Measurements from ENCODE around the gene BET1. TPM values are rescaled to one million over a fixed set of nuclear protein-coding genes. Genes with fewer than 3 reads are reported as not detected.

BET1 gene
- 10 to 100 TPM; 18.1 to 23.8 TPM for total RNA-seq

DNA sequence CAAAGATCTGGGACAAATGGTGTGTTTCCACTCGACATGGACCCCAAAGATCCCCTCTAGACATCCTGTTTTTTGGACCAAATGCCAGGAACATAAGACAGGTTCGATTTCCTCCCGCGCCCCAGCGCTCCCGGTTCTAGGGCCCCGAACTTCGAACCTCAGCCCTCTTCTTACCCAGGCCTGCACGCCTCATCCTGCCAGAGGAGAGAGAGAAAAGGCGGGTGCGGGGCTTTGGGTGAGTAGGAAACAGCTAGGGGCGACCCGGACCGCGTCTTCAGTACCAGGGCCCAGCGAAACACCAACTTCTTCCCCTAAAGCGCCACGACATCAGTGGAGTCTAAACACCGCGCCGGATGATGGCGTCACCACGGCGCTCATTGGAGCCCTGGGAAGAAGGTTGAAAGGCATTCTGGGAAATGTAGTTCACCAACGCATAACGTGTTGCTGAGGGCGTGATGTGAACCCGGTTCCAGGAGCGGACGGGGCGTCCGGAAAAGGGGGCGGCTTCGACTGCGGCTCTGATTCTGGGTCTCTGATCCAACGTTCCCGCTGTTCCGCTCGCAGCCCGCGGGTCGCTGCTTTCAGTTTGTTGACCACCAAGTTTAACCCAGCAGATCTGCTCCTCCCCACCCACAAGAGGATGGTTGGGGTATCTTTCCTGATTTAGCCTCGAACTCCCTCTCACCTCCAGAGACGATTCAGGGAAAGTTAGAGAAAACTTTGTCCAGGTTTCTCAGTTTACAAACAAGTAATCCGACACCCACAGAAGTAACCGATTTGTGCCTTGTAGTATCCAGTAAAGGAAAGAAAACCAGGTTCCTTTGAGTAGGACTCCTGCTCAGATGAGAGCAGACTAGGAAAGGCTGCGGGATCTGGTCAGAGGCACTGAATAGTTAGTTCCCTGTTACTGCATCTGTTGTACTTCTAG is at the start of gene BET1:
TSS of gene BET1 (minus strand) at position 332 of the 928 bp plus-strand sequence. CDS start at position 193, 139 bp downstream.
- Mint-ChIP-seq H3K4me1 (ENCODE audit: low read depth in 2 of 2) (peaks cover 27 to 35% of the 10 kb centered on the region in 2 donors), H3K27ac (peak within 1 kb of the TSS; percentile 92 to 99), H3K27me3 (peaks cover 3 to 8% of the 10 kb centered on the region in 2 donors), H3K9me3 (no peaks in the 10 kb centered on the region), H3K4me3 (peak within 1 kb of the TSS; percentile 97), H3K36me3 (peaks cover 4% of the 10 kb centered on the region)
- ATAC-seq (peak; percentile 99), DNase-seq (ENCODE audit: low spot score) (peak; percentile 93)

- ATAC-seq (no peak), DNase-seq (ENCODE audit: low spot score) (no peak)
- Mint-ChIP-seq H3K27ac (no peak overlapping the region), H3K9me3 (peaks cover 3% of the 10 kb centered on the region), H3K27me3 (peaks cover 32 to 33% of the 10 kb centered on the region in 2 donors), H3K36me3 (peaks cover 7% of the 10 kb centered on the region), H3K4me1 (ENCODE audit: low read depth in 2 of 2) (no peaks in the 10 kb centered on the region), H3K4me3 (no peak overlapping the region)
Observed at GRCh38 chr7:94053532-94053931, 49.4 kb upstream of the BET1 start.

DNA sequence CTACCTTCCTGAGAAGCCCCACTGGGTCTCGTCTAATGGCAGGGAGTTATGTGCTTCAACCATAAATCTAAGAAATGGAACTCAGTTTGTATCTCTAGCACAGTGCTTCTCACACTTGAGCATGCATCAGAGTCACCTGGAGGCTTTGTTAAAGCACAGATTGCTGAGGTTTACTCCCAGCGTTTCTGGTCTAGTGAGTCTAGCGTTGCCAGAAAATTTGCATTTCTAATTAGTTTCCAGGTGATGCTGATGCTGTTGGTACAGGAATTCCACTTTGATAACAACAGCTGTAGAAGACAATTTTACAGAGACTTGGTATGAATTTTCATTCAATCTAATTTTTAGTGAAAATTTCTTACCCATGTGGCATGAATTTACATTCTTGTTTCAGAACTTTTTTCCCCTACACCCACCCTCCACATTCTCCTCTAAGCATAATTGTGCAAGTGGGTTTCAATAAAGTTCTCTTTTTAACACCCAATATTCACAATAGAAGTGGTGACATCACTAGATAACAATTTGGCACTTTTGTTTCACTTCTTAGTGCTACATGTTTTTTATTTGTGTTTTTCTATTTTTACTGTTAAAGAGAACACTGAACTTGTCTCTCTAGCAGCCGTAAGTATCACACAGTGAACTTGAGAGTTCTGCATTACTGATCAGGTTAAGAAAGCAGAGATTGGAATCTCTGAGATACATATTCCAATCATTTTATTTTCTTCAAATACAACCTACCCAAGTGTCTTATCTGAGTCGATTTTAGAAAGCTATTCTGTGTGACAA is 48.4 kb upstream of the BET1 start:
- Mint-ChIP-seq H3K27ac (no peak overlapping the region), H3K4me3 (no peak overlapping the region), H3K36me3 (peaks cover 7% of the 10 kb centered on the region), H3K4me1 (ENCODE audit: low read depth in 2 of 2) (no peaks in the 10 kb centered on the region), H3K27me3 (peaks cover 33 to 38% of the 10 kb centered on the region in 2 donors), H3K9me3 (peaks cover 3% of the 10 kb centered on the region)
- DNase-seq (ENCODE audit: low spot score): no peak
- ATAC-seq: no peak

DNA sequence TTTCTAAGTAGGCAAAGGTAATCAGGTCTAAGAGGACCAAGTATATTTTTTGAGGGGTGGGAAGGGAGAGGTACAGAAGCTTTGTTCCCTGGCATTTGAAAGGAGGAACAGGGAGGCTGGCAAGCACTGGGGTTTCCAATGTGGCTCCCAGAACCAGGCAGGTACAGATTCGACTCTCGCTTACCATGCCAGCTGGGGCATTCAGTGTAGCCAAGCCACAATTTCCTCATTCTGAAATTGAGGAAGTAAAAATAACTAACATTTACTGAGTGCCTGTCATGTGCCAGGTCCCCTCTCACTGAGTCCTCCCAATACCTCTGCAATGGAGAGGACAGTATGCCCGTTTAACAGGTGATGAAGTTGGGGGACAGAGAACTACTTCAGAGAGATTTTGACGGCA is 45.9 kb upstream of the BET1 start:
- peak in 1 of 2 donors; percentile 41 for ATAC-seq
- Mint-ChIP-seq H3K27ac (peak overlapping the region in 1 of 2 donors; percentile 37), H3K27me3 (peaks cover 34 to 36% of the 10 kb centered on the region in 2 donors), H3K4me3 (no peak overlapping the region), H3K36me3 (peaks cover 4% of the 10 kb centered on the region), H3K9me3 (no peaks in the 10 kb centered on the region), H3K4me1 (ENCODE audit: low read depth in 2 of 2) (no peaks in the 10 kb centered on the region)
- DNase-seq (ENCODE audit: low spot score): no peak

DNA sequence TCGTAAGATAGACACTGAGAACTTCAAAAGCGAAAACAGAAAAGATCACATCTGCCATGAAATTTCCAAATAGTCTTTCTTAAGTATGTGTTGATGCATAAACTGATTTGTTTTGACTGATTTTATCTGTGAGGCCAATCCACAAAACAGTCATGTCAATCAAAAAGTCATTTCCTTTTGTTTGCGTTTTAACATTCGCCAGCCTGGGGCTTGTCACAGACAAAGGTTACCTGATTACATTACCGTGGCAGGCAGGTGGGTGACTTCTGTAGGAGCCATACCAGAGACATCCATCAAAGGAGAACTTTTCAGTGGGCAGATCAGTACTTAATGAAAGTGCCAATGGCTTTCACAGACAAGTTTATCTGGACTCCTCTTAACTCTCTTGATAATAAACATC is 45.5 kb upstream of the BET1 start:
- peaks cover 4% of the 10 kb centered on the region for H3K36me3 Mint-ChIP-seq
- no peak for ATAC-seq

DNA sequence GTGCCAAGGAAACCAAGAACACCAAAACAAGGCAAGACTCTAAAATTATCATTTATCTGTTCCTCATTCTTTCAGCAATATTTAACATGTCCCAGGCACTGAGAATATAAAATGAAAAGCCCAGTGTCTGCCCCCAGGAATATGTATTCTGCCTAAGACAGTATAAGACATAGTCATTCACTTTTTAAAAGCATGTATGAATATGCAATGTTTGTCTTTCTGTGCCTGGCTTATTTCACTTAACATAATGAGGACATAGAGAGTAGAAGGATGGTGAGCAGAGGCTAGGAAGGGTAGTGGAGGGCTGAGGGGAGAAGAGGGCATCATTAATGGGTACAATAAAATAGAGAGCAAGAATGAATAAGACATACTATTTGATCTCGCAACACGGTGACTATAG is 44.6 kb upstream of the BET1 start:
- Mint-ChIP-seq H3K27me3 (peaks cover 28 to 29% of the 10 kb centered on the region in 2 donors), H3K4me1 (ENCODE audit: low read depth in 2 of 2) (no peaks in the 10 kb centered on the region), H3K27ac (no peak overlapping the region), H3K9me3 (no peaks in the 10 kb centered on the region), H3K4me3 (no peak overlapping the region), H3K36me3 (peaks cover 4% of the 10 kb centered on the region)
- DNase-seq (ENCODE audit: low spot score): no peak
- ATAC-seq: no peak

More for the DNA sequence above, 45.5 kb upstream of the BET1 start:
- no peaks in the 10 kb centered on the region for H3K4me1 Mint-ChIP-seq (ENCODE audit: low read depth in 2 of 2)
- H3K9me3 Mint-ChIP-seq: no peaks in the 10 kb centered on the region
- H3K4me3 Mint-ChIP-seq: no peak overlapping the region
- DNase-seq (ENCODE audit: low spot score): no peak
- H3K27me3 Mint-ChIP-seq: peaks cover 34 to 36% of the 10 kb centered on the region in 2 donors
- peak overlapping the region in 1 of 2 donors; percentile 37 for H3K27ac Mint-ChIP-seq

DNA sequence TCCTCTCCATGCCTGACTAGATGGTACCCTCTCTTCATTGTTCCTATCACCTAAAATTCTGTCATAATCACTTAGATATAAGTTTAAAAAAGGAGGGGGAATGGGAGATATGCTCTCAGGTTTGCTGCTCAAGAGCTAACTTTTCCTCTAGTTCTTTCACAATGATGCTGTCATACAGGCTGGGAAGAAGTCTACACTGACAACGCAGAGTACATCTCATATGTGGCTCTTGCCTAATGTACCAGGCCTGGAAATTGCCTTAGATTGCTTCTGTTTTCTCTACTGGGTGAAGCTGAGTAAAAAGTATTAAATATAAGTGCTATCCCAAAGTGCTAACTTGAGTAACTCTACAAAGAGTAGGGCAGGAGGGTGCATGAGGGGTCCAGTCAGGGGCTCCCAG is 43.8 kb upstream of the BET1 start:
- no peak for ATAC-seq
- no peak for DNase-seq (ENCODE audit: low spot score)
- Mint-ChIP-seq H3K4me1 (ENCODE audit: low read depth in 2 of 2) (no peaks in the 10 kb centered on the region), H3K9me3 (no peaks in the 10 kb centered on the region), H3K4me3 (no peak overlapping the region), H3K27ac (no peak overlapping the region), H3K27me3 (peaks cover 27 to 28% of the 10 kb centered on the region in 2 donors), H3K36me3 (peaks cover 4% of the 10 kb centered on the region)

DNA sequence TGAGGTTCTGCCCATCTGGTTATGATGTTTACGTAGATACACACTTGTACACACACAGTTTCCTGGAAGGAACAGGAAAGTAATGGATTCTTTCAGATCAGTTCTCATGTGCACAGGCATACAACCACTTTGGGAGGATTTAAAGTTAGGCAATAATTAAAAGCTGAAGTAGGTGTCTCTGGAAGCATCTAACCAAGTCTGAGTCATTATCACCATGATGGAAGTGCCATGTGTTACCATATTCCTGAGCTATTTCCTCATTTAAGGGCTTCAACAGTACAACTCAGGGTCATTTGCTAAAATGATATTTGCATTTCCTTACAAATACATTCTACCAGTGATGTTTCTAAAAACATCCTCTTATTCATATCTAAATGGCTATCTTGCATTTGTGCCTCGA is 41.4 kb upstream of the BET1 start:
- ATAC-seq: no peak
- H3K4me1 Mint-ChIP-seq (ENCODE audit: low read depth in 2 of 2): no peaks in the 10 kb centered on the region
- DNase-seq (ENCODE audit: low spot score): no peak
- peaks cover 32 to 42% of the 10 kb centered on the region in 2 donors for H3K27me3 Mint-ChIP-seq
- H3K27ac Mint-ChIP-seq: no peak overlapping the region
- no peak overlapping the region for H3K4me3 Mint-ChIP-seq
- no peaks in the 10 kb centered on the region for H3K9me3 Mint-ChIP-seq
- H3K36me3 Mint-ChIP-seq: peaks cover 9% of the 10 kb centered on the region

DNA sequence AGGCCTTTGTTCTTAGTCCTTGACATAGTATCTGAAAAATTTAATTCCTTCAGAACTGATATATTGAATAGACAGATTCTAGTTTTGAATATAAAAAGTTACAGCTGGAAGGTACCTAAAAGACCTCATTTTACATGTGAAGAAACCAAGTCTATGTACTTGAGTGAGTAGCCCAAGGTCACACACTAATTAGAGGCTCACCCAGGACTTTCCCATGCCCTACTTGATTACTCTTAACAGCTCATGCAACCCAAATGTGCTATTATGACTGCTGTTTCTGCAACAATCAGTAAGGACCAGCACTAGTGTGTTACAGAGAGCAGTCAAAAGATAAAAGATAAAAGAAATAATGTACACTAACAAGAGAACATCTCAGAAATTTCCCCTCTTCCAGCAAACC is 40.7 kb upstream of the BET1 start:
- Mint-ChIP-seq H3K36me3 (peaks cover 9% of the 10 kb centered on the region), H3K27ac (no peak overlapping the region), H3K9me3 (no peaks in the 10 kb centered on the region), H3K4me1 (ENCODE audit: low read depth in 2 of 2) (no peaks in the 10 kb centered on the region), H3K27me3 (peaks cover 33 to 50% of the 10 kb centered on the region in 2 donors), H3K4me3 (no peak overlapping the region)
- ATAC-seq: no peak
- DNase-seq (ENCODE audit: low spot score): no peak

DNA sequence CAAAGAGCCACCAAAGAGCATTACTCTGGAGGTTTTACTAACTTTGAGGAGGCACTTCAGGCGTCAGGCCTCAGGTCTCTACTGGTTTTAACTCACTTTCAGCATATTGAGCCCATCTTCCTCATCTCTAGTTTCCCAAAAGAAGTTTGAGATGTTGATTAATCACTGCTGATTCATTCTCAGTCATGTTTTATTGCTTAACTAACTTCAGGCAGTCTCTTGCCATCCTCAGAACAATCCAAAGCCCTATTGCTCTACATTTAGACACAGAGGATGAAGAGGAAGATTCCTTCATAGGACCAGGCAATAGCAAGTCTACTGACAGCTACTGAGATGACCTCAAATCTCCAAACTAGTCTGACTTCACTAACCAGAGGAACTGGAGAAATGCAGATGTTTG is 39.1 kb upstream of the BET1 start:
- Mint-ChIP-seq H3K27me3 (peaks cover 29 to 49% of the 10 kb centered on the region in 2 donors), H3K36me3 (peaks cover 9% of the 10 kb centered on the region), H3K9me3 (no peaks in the 10 kb centered on the region), H3K27ac (no peak overlapping the region), H3K4me3 (no peak overlapping the region), H3K4me1 (ENCODE audit: low read depth in 2 of 2) (no peaks in the 10 kb centered on the region)
- DNase-seq (ENCODE audit: low spot score): no peak
- no peak for ATAC-seq

DNA sequence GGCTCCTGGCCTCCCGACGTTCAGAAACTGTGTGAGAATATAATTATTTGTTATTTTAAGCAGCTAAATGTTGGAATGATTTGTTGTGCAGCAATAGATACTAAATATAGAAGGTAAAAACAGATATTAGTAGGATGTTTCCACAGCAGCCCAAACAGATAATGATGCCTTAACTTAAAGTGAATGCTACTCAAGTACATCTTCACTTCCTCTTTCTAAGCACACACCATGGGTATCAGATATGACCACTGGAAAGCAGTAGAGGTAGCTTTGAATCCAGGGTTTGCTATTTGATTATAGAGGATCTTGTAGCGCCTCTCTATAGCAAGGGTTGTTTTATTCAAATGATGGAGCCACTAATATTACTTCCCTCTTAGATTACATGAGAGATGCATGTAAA is 38.2 kb upstream of the BET1 start:
- Mint-ChIP-seq H3K4me1 (ENCODE audit: low read depth in 2 of 2) (no peaks in the 10 kb centered on the region), H3K27me3 (peaks cover 22 to 51% of the 10 kb centered on the region in 2 donors), H3K36me3 (peaks cover 9% of the 10 kb centered on the region), H3K4me3 (no peak overlapping the region), H3K9me3 (no peaks in the 10 kb centered on the region), H3K27ac (no peak overlapping the region)
- ATAC-seq: no peak
- no peak for DNase-seq (ENCODE audit: low spot score)

DNA sequence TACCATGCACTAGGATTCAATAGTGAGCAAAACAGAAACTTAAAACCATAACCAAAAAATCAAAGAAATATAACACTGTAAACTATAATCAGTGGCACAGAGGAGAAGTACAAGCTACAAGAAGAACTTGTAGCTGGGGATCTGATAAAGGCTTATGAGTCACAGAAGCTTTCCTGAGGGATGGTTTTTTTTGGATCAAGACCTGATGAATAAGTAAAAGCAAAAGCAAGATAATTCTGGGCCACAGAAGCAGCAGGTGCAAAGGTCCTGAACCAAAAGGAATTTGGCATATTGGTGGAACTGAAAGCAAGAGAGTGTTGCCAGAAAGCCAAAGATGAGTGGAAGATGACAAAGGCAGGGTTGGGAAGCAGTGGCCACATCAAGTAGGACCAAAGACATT is 37.4 kb upstream of the BET1 start:
- H3K36me3 Mint-ChIP-seq: peaks cover 9% of the 10 kb centered on the region
- DNase-seq (ENCODE audit: low spot score) (no peak), ATAC-seq (no peak)
- H3K4me1 Mint-ChIP-seq (ENCODE audit: low read depth in 2 of 2): no peaks in the 10 kb centered on the region
- H3K9me3 Mint-ChIP-seq: no peaks in the 10 kb centered on the region
- no peak overlapping the region for H3K4me3 Mint-ChIP-seq
- no peak overlapping the region for H3K27ac Mint-ChIP-seq
- peaks cover 22 to 54% of the 10 kb centered on the region in 2 donors for H3K27me3 Mint-ChIP-seq

DNA sequence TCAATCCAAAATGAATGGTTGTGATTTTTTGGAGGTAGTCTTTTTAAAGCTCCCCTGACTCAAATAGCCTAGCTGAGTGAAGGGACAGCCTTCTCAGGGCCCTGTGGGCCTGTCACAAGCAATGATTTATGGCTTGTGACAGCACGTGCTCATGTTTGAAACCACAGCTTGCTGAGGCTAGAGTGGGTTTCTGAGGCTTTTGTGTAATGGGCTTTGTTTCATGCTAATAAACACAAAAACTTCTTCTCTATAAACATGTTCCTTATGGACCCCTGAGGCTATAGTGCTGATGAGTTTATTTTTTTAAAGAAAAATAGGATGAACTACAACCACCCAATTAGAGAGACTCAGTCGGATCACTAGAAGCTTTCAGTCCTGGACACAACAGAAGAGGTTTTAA is 36.1 kb upstream of the BET1 start:
- H3K9me3 Mint-ChIP-seq: no peaks in the 10 kb centered on the region
- DNase-seq (ENCODE audit: low spot score) (no peak), ATAC-seq (no peak)
- H3K36me3 Mint-ChIP-seq: peaks cover 6% of the 10 kb centered on the region
- no peak overlapping the region for H3K4me3 Mint-ChIP-seq
- H3K27ac Mint-ChIP-seq: no peak overlapping the region
- peaks cover 19 to 46% of the 10 kb centered on the region in 2 donors for H3K27me3 Mint-ChIP-seq
- H3K4me1 Mint-ChIP-seq (ENCODE audit: low read depth in 2 of 2): no peaks in the 10 kb centered on the region

All from natural killer cell treated with Interleukin-12 subunit alpha and Interleukin-12 subunit beta and Interleukin-15 and Interleukin-18, amount 100 ng/mL, for 72 hours (primary cell).